H1 (cell line): Measurements from ENCODE around the gene C1QL2.

Experiments
- JUND ChIP-seq: IDR thresholded peaks from 2 replicates; pipeline ENCODE4 v1.6.1; 2011; ENCODE audit warnings: mild to moderate bottlenecking, improper control_type of control experiment, low read length
- POLR2A ChIP-seq, 2 experiments: IDR thresholded peaks; 1 replicate in 1 of 2; 2 replicates in 1 of 2; pipeline ENCODE4 v1.6.1; 2011; ENCODE audit warnings: low read depth in 2 of 2, low read length in 2 of 2, mild to moderate bottlenecking in 2 of 2; ENCODE audit errors: control extremely low read depth in 1 of 2
- TF ChIP-seq, protein P1 (sequence below): IDR thresholded peaks from 2 replicates; pipeline ENCODE4 v1.6.1; 2011; ENCODE audit warnings: low read depth, mild to moderate bottlenecking, low read length; ENCODE audit not compliant: insufficient read depth

DNA sequence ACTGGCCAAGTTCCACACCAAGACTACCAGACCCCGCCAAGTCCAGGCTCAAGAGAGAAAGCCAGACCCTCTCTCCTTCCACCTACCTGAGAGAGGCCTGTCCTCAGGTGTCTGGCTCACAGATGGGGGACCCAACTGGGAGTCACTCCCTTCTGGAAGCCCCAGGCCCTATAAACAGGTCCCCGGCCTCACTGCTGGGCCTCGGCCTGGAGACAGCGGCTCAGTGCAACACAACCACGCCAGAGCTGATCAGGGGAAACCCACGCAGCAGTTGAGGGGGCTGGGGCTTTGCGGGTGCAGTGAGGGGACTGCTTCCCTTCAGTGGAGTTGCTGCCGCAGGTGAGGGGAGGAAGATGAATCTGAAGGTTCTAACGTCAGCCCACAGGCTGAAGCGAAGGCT is 22.8 kb upstream of the C1QL2 start:
- TF ChIP-seq POLR2A (IDR thresholded peaks at IDR 0.05; ENCODE audit: control extremely low read depth in 1 of 2, low read depth in 2 of 2, low read length in 2 of 2) = no peak
- TF ChIP-seq, protein P1, sequence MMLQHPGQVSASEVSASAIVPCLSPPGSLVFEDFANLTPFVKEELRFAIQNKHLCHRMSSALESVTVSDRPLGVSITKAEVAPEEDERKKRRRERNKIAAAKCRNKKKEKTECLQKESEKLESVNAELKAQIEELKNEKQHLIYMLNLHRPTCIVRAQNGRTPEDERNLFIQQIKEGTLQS = no peak
- no peak for TF ChIP-seq JUND
